Ectodermal cell (in vitro differentiated cells): Measurements from ENCODE around the gene FBXO34.

ENCODE experiments used
- H3K27ac ChIP-seq: 2 replicates; pipeline ENCODE4 v1.7.0; 2013; ENCODE audit warnings: mild to moderate bottlenecking, low read depth, low read length; ENCODE audit not compliant: insufficient read depth, poor library complexity, severe bottlenecking
- H3K27me3 ChIP-seq: 2 replicates; pipeline ENCODE4 v1.7.0; 2013; ENCODE audit warnings: mild to moderate bottlenecking, low read length; ENCODE audit not compliant: insufficient read depth, control insufficient read depth, poor library complexity, severe bottlenecking
- H3K36me3 ChIP-seq: one replicate; pipeline ENCODE4 v1.7.0; 2013; ENCODE audit warnings: low read length; ENCODE audit not compliant: control insufficient read depth, insufficient read depth
- H3K4me1 ChIP-seq: one replicate; pipeline ENCODE4 v1.7.0; 2013; ENCODE audit warnings: low read length; ENCODE audit not compliant: control insufficient read depth, insufficient read depth
- H3K4me3 ChIP-seq: 2 replicates; pipeline ENCODE4 v1.7.0; 2013; ENCODE audit warnings: low read depth, low read length, control low read depth; ENCODE audit not compliant: insufficient read depth
- H3K9me3 ChIP-seq: 2 replicates; pipeline ENCODE4 v1.7.0; 2013; ENCODE audit warnings: mild to moderate bottlenecking, low read length, moderate library complexity; ENCODE audit not compliant: control insufficient read depth
- WGBS, 2 experiments: methylation state at CpG; one replicate each; pipeline ENCODE4 v1.1.7; 2013; ENCODE audit warnings: missing lambda C conversion rate in 2 of 2; 5-methylcytosine and 5-hydroxymethylcytosine counted together

Gene FBXO34

GRCh38 chr14:55271572-55272298 is 514 bp downstream of the FBXO34 start:
- no peaks in the 10 kb centered on the region for H3K9me3 ChIP-seq
- no peaks in the 10 kb centered on the region for H3K36me3 ChIP-seq
- peak overlapping the region; percentile 95 for H3K4me3 ChIP-seq
- H3K27ac ChIP-seq, result no peak overlapping the region
- 1% methylated on average over 80 of the region's 80 CpGs for WGBS, 2 experiments
- peaks cover 5% of the 10 kb centered on the region for H3K27me3 ChIP-seq
- no peaks in the 10 kb centered on the region for H3K4me1 ChIP-seq

- no peak overlapping the region for H3K27ac ChIP-seq
- no peaks in the 10 kb centered on the region for H3K4me1 ChIP-seq
- H3K4me3 ChIP-seq, result peak overlapping the region; percentile 95
- H3K36me3 ChIP-seq, result no peaks in the 10 kb centered on the region
- 60% methylated on average over 1 of the region's 1 CpG for WGBS, 2 experiments
- H3K27me3 ChIP-seq, result peaks cover 5% of the 10 kb centered on the region
- no peaks in the 10 kb centered on the region for H3K9me3 ChIP-seq
Measured at GRCh38 chr14:55272387-55272786, 1.2 kb downstream of the FBXO34 start.

GRCh38 chr14:55272922-55273321 is 1.7 kb downstream of the FBXO34 start:
- H3K4me1 ChIP-seq, result no peaks in the 10 kb centered on the region
- peaks cover 5% of the 10 kb centered on the region for H3K27me3 ChIP-seq
- no peak overlapping the region for H3K4me3 ChIP-seq
- no peaks in the 10 kb centered on the region for H3K36me3 ChIP-seq
- no peaks in the 10 kb centered on the region for H3K9me3 ChIP-seq
- WGBS, 2 experiments, result 81 to 86% methylated on average over 1 to 2 of the region's 2 CpGs
- H3K27ac ChIP-seq, result no peak overlapping the region

DNA sequence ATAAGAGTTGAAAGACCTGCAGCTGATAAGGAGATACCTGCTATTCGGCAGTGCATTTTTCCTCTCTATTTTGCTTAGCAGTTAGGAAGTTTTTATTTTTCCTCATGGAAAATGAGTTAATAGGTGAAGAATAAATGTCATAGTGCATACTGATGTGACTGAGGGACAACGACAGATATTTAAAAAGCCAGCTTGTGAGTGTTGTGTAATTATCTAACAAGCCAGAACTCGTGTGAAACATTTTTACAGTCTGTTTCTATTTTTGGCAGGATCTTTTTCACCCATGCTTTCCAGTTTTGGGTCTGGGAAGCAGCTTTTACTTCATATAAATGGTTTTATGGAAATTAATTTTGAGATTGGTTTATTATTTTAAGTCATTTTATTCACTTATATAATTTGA is 2.9 kb downstream of the FBXO34 start:
- H3K4me1 ChIP-seq, result no peaks in the 10 kb centered on the region
- no peaks in the 10 kb centered on the region for H3K36me3 ChIP-seq
- no peak overlapping the region for H3K4me3 ChIP-seq
- WGBS, 2 experiments, result 94 to 98% methylated on average over 3 of the region's 3 CpGs
- H3K27me3 ChIP-seq, result peaks cover 5% of the 10 kb centered on the region
- H3K9me3 ChIP-seq, result no peaks in the 10 kb centered on the region
- H3K27ac ChIP-seq, result no peak overlapping the region

- Histone ChIP-seq H3K36me3 (no peaks in the 10 kb centered on the region), H3K4me1 (no peaks in the 10 kb centered on the region), H3K4me3 (no peak overlapping the region), H3K27me3 (peaks cover 5% of the 10 kb centered on the region), H3K27ac (no peak overlapping the region), H3K9me3 (no peaks in the 10 kb centered on the region)
- WGBS, 2 experiments, result 85 to 100% methylated on average over 1 of the region's 1 CpG
Measured at GRCh38 chr14:55274751-55275150, 3.5 kb downstream of the FBXO34 start.

- Histone ChIP-seq H3K27ac (no peak overlapping the region), H3K36me3 (no peaks in the 10 kb centered on the region), H3K9me3 (no peaks in the 10 kb centered on the region), H3K4me1 (no peaks in the 10 kb centered on the region), H3K4me3 (no peak overlapping the region), H3K27me3 (peaks cover 5% of the 10 kb centered on the region)
- WGBS, 2 experiments, result 92 to 96% methylated on average over 3 of the region's 3 CpGs
Measured at GRCh38 chr14:55276736-55277135, 5.5 kb downstream of the FBXO34 start.

DNA sequence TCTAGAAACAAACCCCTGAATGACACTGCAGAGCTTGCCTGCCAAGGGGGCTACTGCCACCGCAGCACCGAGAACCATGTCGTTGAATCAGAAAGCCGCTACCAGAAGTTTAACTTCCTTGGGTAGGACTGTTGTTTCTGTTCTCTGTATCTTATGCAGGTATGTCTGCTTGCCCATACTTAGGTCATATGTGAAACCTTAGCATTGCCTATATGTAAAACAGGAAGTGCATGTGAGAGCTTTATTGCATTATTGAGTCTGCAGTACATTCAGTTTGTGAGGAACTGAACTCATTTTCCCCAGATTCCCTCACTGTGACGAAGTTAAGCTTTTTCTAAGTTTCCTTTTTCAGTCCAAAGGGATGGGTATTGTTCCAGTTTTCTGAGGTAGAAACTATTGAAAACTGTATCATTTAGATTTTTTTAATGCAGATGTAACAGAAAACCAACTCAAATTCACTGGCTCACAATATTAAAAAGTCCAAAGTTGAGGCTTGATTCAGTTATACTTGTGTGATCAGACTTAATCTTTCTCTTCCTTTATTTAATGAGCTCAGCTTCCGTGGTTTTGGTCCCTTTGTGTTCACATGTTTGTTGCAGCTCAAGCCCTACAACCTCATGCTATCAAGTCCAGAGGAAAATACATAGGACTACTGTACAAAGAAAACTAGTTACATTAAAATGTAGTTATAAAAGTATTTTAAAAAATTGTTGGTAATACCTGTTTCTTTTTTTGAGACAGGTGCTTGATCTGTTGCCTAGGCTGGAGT is 6.9 kb downstream of the FBXO34 start:
- Histone ChIP-seq H3K9me3 (no peaks in the 10 kb centered on the region), H3K27ac (no peak overlapping the region), H3K4me1 (no peaks in the 10 kb centered on the region), H3K4me3 (no peak overlapping the region), H3K36me3 (no peaks in the 10 kb centered on the region), H3K27me3 (no peaks in the 10 kb centered on the region)
- 91 to 94% methylated on average over 6 of the region's 6 CpGs for WGBS, 2 experiments

DNA sequence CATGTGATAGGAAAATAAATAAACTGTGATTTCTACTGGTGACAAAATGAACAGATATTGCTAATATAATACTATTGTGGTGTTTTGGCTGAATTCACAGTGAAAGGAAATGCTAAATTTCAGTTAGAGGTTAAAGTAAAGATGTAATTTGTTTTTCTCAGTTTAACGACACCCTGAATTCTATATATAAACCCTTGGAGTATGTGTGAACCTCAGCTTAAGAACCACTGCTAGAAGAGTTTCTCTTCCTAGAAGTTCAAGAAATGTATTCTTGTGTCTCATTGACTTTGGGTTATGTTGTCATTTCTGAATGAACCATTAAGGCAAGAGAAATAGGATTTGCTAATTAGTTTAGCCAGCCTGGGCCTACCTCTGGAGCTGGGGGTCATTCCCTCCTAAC is 8.2 kb downstream of the FBXO34 start:
- WGBS, 2 experiments, result 100% methylated on average over 1 of the region's 1 CpG
- no peaks in the 10 kb centered on the region for H3K27me3 ChIP-seq
- no peaks in the 10 kb centered on the region for H3K4me1 ChIP-seq
- no peak overlapping the region for H3K4me3 ChIP-seq
- H3K9me3 ChIP-seq, result no peaks in the 10 kb centered on the region
- H3K36me3 ChIP-seq, result no peaks in the 10 kb centered on the region
- H3K27ac ChIP-seq, result no peak overlapping the region

DNA sequence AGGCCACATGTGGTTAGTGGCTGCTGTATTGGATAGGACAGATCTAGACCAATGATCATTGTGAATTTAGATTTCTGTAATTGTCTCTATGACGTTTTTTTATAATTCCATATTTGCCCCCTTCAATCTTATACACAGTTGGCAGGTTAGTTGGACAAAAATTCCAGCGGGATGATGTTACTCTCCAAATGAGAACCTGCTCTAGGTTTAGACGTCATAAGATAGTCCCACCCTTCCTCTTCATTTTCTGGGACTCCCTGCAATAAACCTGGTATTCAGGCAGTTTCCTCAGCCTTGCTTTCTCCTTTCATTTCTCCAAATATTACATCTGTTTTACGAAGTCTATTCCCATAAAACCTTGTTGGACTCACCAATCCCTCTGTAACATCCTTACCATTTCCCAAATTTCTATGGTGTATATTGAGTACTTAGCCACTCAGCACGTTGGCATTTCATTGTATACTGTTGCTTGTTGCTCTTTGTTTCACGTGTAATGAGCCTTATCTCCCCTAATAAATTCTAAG is 10.2 kb downstream of the FBXO34 start:
- H3K9me3 ChIP-seq, result no peaks in the 10 kb centered on the region
- 89 to 92% methylated on average over 6 of the region's 6 CpGs for WGBS, 2 experiments
- H3K36me3 ChIP-seq, result no peaks in the 10 kb centered on the region
- H3K27ac ChIP-seq, result no peak overlapping the region
- H3K27me3 ChIP-seq, result no peaks in the 10 kb centered on the region
- no peak overlapping the region for H3K4me3 ChIP-seq
- H3K4me1 ChIP-seq, result no peaks in the 10 kb centered on the region

- Histone ChIP-seq H3K9me3 (no peaks in the 10 kb centered on the region), H3K4me3 (no peak overlapping the region), H3K27me3 (no peaks in the 10 kb centered on the region), H3K36me3 (no peaks in the 10 kb centered on the region), H3K4me1 (no peaks in the 10 kb centered on the region), H3K27ac (no peak overlapping the region)
- 89 to 94% methylated on average over 13 of the region's 13 CpGs for WGBS, 2 experiments
Measured at GRCh38 chr14:55285048-55285652, 13.9 kb downstream of the FBXO34 start.
